ENCODE results near the gene ZNF580. TPM values are rescaled to one million over a fixed set of nuclear protein-coding genes. Genes with fewer than 3 reads are reported as not detected.

Gene ZNF580
- total RNA-seq, 1 donor from 2014 or later, result 2.0 TPM

- no peak for DNase-seq
Observed at GRCh38 chr19:55606471-55606787, 34.4 kb upstream of the ZNF580 start.

GRCh38 chr19:55606817-55607216 lies 34.0 kb upstream of the ZNF580 start:
- DNase-seq, result no peak

GRCh38 chr19:55609326-55609725 lies 31.5 kb upstream of the ZNF580 start:
- DNase-seq, result no peak

- no peak for DNase-seq
Observed at GRCh38 chr19:55611300-55611982, 29.4 kb upstream of the ZNF580 start.

GRCh38 chr19:55611983-55612645 lies 28.7 kb upstream of the ZNF580 start:
- no peak for DNase-seq

- no peak for DNase-seq
Observed at GRCh38 chr19:55613396-55613795, 27.4 kb upstream of the ZNF580 start.

GRCh38 chr19:55613930-55614710 lies 26.7 kb upstream of the ZNF580 start:
- no peak for DNase-seq

- DNase-seq, result no peak
Observed at GRCh38 chr19:55614711-55615542, 25.9 kb upstream of the ZNF580 start.

GRCh38 chr19:55615543-55616394 lies 25.0 kb upstream of the ZNF580 start:
- DNase-seq, result no peak

GRCh38 chr19:55616395-55616875 lies 24.4 kb upstream of the ZNF580 start:
- no peak for DNase-seq

- peak; percentile 52 for DNase-seq
Observed at GRCh38 chr19:55617426-55617825, 23.4 kb upstream of the ZNF580 start.

- no peak for DNase-seq
Observed at GRCh38 chr19:55618426-55618825, 22.4 kb upstream of the ZNF580 start.

GRCh38 chr19:55619286-55619685 lies 21.5 kb upstream of the ZNF580 start:
- DNase-seq, result no peak

GRCh38 chr19:55620410-55621204 lies 20.2 kb upstream of the ZNF580 start:
- no peak for DNase-seq

- DNase-seq, result no peak
Observed at GRCh38 chr19:55621205-55621672, 19.6 kb upstream of the ZNF580 start.

GRCh38 chr19:55621673-55622231 lies 19.1 kb upstream of the ZNF580 start:
- no peak for DNase-seq

- no peak for DNase-seq
Observed at GRCh38 chr19:55622242-55622969, 18.4 kb upstream of the ZNF580 start.

GRCh38 chr19:55623130-55623529 lies 17.7 kb upstream of the ZNF580 start:
- DNase-seq, result no peak

GRCh38 chr19:55623561-55623960 lies 17.2 kb upstream of the ZNF580 start:
- no peak for DNase-seq

Data from dermis blood vessel endothelial cell (primary cell).